HuH-7 (cell line): Measurements from ENCODE around the gene FCAR.
"Not testable (repeated sequence)": the region's sequence is repeated elsewhere in the genome, so short reads cannot be mapped to it uniquely, and the experiment has no call there.

Experiments used
- DNase-seq: peaks from one replicate; pipeline ENCODE4 v3.0.0; 2011; ENCODE audit warnings: low spot score

Gene FCAR

DNA sequence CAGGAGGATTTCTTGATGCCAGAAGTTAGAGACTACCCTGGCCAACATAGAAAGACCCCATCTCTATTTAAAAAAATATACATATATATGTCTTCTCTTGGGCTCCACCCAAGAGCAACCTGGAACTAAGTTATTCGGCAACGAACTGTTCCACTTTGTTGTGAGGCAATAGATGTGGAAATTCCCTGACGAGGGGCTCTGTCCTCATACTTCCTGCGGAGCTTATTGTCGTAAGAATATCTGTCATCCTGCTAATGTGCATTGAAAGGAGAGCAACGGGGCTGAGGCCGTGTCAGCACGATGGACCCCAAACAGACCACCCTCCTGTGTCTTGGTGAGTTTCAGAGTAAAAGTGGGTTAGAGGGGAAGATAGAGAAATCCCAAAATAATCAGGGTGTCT lies at the start of gene FCAR:
FCAR (plus strand) TSS at position 246 of the 400 bp plus-strand sequence; CDS start at position 301, 55 bp downstream.
- DNase-seq = no peak

DNA sequence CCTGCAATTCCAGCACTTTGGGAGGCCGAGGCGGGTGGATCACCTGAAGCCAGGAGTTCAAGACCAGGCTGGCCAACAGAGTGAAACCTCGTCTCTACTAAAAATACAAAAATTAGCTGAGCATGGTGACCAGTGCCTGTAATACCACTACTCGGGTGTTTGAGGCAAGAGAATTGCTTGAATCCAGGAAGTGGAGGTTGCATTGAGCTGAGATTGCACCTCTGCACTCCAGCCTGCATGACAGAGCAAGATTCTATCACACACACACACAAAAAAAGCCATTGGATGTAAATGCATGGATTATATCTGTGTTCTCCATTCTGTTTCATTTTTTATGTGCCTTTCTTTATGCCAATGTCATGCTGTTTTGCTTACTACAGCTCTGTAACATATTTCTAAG lies 49.6 kb upstream of the FCAR start:
- not testable (repeated sequence) for DNase-seq

DNA sequence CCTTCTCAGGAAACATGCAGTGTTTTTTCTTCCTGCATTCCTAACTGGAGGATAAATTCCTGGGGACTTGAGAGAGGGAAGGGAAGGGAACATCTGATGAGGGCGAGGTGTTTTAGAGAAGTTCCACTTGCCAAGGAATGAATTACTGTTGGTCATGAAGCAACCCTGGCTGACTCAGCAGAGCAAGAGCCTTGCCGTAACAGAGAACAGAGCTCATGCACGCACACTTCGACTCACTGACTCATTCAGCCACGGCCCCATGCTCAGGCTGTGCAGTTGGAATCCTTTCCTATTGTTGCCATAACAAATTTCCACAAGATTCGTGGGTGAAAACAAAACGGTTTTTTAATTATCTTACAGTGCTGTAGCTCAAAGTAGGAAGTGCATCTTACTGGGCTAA lies 48.7 kb upstream of the FCAR start:
- not testable (repeated sequence) for DNase-seq

DNA sequence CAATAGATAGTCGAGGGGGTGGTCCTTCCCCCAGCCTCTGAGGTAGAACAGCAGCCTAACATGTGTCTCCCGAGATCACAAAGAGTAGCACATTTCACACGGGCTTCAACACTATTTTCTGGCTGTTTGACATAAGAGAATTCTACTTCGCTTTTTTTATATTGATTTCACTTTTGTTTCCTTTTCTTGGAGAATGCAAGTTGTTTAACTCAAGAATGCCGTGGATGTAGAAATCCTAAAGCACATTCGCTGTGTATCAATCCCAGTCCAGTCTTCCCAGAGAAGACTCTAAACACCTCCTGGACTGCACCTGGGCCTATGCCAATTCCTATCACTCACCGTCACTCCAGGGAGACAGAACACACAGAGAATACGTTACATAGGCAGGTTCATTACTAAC lies 46.0 kb upstream of the FCAR start:
- not testable (repeated sequence) for DNase-seq

DNA sequence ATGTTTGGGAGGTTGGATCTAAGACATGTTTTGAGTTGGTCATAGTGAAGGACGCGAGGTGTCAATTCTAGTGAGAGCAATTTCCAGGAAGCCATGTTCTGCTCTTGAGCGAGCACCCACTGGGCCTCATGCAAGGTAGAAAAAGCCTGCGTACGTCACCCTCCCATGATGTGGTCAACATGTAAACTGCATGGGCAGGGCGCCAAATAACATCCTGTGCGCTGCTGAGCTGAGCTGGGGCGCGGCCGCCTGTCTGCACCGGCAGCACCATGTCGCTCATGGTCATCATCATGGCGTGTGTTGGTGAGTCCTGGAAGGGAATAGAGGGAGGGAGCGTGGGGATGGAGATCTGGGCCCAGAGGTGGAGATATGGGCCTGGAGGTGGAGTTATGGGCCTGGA lies 41.5 kb upstream of the FCAR start, which contains the start of gene KIR2DS4:
KIR2DS4 (plus strand) TSS at position 181 of the 400 bp plus-strand sequence.
- not testable (repeated sequence) for DNase-seq

DNA sequence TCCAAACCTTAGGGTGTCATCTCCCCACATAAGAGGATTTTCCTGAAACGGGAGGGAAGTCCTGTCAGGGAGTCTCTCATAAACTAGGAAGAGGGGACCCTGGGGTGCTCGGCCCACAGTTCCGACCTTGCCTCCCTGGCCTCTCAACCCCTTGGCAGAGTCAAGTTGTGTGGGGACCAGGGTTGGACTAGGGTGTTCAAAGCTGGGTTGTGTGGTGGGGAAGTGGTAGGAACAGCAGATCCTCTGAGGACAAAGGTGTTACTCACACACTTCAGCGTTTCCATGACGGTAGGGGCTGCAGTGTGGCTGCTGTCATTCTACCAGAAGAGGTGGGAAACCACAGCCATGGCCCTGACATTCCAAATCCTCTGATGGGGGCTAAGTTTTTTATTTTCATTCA lies 38.9 kb upstream of the FCAR start:
- DNase-seq = not testable (repeated sequence)

DNA sequence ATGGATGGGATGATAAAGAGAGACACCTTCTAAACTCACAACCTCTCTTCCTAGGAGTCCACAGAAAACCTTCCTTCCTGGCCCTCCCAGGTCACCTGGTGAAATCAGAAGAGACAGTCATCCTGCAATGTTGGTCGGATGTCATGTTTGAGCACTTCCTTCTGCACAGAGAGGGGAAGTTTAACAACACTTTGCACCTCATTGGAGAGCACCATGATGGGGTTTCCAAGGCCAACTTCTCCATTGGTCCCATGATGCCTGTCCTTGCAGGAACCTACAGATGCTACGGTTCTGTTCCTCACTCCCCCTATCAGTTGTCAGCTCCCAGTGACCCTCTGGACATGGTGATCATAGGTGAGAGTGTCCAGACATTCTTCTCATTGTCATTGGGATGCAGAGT lies 36.5 kb upstream of the FCAR start:
- not testable (repeated sequence) for DNase-seq

DNA sequence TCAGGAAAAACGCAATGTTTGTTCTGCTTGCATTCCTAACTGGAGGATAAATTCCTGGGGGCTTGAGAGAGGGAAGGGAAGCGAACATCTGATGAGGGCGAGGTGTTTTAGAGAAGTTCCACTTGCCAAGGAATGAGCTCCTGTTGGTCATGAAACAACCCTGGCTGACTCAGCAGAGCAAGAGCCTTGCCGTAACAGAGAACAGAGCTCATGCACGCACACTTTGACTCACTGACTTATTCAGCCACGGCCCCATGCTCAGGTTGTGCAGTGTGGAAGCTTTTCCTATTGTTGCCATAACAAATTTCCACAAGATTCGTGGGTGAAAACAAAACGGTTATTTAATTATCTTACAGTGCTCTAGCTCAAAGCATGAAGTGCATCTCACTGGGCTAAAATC lies 30.9 kb upstream of the FCAR start:
- DNase-seq = not testable (repeated sequence)

DNA sequence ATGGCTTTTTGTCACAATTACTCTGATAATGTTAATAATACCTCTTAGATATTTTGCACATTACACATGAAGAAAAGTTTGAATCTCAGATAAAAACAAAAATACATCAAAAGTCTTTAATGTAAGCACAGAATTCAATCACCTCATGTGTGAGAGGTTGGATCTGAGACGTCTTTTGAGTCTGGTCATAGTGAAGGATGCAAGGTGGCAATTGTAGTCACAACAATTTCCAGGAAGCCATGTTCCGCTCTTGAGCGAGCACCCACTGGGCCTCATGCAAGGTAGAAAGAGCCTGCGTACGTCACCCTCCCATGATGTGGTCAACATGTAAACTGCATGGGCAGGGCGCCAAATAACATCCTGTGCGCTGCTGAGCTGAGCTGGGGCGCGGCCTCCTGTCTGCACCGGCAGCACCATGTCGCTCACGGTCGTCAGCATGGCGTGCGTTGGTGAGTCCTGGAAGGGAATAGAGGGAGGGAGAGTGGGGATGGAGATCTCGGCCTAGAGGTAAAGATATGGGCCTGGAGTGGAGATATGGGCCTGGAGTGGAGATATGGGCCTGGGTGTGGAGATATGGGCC lies 23.9 kb upstream of the FCAR start, which contains the start of gene KIR3DL2:
KIR3DL2 (plus strand) TSS at position 383 of the 580 bp plus-strand sequence; CDS start at position 416, 33 bp downstream.
- not testable (repeated sequence) for DNase-seq

DNA sequence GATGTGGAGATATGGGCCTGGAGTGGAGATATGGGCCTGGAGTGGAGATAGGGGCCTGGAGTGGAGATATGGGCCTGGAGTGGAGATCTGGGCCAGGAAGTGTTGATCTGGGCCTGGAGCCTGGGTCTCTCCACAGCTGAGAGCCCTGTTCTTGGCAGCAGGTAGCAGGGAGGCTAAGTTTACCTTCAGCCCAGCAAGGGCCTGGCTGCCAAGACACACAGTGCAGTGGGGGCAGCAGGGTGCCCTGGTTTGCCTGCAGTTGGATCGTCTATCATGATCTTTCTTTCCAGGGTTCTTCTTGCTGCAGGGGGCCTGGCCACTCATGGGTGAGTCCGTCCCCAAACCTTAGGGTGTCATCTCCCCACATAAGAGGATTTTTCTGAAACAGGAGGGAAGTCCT lies 23.1 kb upstream of the FCAR start:
- no peak for DNase-seq

DNA sequence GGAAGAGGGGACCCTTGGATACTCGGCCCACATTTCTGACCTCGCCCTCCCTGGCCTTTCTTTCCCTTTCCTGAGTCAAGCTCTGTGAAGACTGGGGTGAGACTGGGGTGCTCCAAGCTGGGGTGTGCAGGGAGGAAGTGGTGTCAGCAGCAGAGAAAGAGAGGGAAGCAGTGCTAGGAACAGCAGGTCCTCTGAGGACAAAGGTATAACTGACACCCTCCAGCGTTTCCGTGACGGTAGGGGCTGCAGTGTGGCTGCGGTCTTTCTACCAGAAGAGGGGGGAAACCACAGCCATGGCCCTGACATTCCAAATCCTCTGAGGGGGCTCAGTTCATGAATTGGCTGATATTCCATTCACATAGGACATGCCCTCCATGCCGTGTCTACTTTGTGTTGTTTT lies 22.7 kb upstream of the FCAR start:
- DNase-seq = no peak

DNA sequence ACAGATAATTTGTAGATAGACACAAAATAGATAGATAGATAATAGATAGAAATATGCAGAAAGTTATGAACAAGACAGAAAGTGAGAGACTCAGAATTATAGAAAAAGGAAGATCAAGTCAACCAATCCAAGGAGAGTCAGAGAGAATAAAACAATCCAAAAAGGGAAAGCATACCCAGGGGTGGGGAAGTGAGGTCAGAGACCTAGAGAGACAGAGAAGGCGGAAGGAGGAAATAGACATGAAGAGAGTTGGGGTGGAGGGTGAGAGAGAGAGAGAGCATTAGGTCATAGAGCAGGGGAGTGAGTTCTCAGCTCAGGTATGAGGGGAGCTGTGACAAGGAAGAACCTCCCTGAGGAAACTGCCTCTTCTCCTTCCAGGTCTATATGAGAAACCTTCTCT lies 18.8 kb upstream of the FCAR start:
- not testable (repeated sequence) for DNase-seq

DNA sequence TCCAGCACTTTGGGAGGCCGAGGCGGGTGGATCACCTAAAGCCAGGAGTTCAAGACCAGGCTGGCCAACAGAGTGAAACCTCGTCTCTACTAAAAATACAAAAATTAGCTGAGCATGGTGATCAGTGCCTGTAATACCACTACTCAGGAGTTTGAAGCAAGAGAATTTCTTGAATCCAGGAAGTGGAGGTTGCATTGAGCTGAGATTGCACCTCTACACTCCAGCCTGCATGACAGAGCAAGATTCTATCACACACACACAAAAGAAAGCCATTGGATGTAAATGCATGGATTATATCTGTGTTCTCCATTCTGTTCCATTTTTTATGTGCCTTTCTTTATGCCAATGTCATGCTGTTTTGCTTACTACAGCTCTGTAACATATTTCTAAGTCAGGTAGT lies 15.6 kb upstream of the FCAR start:
- DNase-seq = not testable (repeated sequence)

DNA sequence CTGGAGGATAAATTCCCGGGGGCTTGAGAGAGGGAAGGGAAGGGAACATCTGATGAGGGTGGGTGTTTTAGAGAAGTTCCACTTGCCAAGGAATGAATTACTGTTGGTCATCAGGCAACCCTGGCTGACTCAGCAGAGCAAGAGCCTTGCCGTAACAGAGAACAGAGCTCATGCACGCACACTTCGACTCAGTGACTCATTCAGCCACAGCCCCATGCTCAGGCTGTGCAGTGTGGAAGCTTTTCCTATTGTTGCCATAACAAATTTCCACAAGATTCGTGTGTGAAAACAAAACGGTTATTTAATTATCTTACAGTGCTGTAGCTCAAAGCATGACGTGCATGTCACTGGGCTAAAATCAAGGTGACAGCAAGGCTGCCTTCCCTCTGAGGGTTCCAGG lies 14.6 kb upstream of the FCAR start:
- DNase-seq = not testable (repeated sequence)

DNA sequence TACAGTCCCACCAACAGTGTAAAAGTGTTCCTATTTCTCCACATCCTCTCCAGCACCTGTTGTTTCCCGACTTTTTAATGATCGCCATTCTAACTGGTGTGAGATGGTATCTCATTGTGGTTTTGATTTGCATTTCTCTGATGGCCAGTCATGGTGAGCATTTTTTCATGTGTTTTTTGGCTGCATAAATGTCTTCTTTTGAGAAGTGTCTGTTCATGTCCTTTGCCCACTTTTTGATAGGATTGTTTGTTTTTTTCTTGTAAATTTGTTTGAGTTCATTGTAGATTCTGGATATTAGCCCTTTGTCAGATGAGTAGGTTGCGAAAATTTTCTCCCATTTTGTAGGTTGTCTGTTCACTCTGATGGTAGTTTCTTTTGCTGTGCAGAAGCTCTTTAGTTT lies 10.6 kb upstream of the FCAR start:
- not testable (repeated sequence) for DNase-seq

DNA sequence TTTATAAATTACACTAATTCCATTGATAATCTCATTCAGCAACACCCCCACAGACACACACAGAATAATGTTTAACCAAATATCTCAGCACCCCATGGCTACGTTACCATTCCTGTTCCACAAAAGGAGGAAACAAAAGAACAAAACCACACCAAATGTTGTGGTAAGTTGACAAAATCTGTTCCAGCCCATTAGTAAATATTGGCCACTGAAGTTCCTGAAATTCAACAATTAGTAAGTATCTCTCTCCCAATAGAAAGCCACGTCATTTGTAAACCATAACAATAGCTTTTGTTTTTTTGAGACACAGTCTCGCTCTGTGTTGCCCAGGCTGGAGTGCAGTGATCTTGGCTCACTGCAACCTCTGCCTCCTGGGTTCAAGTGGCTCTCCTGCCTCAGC lies 2.3 kb upstream of the FCAR start:
- no peak for DNase-seq

DNA sequence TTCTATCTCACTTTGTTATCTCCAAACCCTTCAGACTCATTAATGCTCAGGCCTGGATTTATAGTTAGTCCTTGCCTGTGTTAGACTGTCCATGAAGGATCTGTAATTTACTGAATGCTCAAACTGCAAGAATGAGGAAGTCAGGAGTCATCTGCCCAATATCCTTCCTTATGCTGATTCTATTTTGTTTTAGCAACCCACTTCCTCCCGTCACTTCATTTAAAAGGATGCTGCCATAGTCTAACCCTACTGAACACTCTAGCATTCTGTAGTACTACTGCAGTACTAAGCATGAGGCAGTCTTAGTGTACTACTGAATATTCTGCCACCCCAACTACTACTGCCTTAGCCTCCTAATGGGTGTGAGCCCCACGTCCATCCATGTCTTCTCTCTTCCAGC lies 1.5 kb downstream of the FCAR start:
- no peak for DNase-seq

DNA sequence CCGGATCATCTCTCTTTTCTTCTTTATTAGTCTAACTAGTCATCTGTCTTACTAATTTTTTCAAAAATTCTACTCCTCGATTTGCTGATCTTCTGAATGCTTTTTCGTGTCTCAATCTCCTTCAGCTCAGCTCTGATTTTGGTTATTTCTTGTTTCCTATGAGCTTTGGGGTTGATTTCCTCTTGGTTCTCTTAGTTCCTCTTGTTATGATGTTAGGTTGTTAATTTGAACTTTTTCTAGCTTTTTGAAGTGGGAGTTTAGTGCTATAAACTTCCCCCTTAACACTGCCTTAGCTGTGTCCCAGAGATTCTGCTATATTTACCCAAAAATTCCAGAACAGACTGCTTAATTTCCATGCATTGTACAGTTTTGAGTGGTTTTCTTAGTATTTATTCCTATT lies 3.4 kb downstream of the FCAR start:
- DNase-seq = no peak

DNA sequence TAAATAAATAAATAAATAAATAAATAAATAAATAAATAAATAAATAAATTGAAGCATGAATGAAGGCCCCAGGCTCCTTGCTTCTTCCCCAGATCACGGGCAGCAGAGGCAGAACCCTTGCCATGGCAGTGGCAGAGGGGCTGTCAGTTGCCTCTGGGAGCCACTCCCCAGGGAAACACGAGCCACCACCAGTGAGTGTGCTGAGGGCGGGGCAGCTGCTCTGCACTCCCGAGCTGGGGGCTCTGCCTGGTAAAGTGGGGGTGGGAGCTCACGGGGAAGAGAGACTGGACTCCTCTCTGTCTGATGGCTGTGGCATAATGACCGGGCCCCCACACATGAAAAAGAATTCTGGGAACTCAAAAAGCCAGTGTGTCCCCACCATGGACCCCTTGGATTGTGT lies 7.8 kb downstream of the FCAR start:
- DNase-seq = no peak

DNA sequence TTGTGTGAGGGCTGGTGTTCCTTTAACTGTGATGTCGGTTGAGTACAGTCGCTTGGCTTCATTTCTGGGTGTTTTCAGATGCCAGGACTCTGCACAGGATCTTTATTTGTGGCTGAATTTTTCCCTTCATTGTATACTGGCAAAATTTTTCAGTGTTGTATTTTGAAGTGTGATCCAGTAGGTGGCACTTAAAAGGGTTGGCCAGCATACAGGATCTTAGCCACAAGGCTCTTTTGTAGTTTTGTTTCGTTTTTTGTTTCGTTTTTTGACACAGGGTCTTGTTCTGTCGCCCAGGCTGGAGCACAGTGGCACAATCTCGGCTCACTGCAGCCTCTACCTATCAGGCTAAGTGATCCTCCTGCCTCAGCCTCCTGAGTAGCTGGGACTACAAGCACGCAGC lies 8.7 kb downstream of the FCAR start:
- DNase-seq = no peak

DNA sequence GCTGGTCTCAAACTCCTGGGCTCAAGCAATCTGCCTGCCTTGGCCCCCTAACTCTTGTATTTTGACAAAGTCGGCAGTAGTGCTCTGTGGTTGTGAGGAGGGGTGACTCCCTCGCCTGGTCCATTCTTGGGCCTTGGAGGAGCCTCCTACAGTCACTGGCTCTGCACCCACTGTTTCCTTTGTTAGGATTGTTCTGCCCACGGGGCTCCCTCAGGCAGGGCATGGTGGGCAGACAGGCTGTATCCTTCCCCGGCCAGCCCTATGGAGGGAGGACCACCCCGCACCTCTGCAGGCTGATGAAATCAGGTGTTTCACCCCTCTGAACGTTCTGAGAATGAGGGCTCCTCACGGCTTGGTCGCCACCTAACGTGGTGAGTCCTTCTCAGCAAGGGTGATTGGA lies 9.2 kb downstream of the FCAR start:
- DNase-seq = no peak

DNA sequence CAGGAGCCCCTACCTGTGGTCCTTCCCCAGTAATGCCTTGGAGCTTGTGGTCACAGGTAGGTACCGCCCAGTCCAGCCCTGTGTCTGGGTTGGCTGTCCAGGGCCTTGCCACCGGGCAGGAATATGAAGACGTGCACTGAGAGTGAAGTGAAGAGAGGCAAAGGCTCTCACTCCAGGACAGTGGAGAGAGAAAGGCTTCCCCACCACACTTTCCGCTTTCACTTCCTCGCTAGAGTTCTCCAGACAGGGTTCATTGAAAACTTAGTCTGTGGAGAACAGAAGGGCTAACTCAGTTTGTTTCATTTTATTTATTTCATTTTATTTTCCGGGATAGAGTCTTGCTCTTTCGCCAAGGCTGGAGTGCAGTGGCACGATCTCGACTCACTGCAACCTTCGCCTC lies 14.2 kb downstream of the FCAR start:
- no peak for DNase-seq

DNA sequence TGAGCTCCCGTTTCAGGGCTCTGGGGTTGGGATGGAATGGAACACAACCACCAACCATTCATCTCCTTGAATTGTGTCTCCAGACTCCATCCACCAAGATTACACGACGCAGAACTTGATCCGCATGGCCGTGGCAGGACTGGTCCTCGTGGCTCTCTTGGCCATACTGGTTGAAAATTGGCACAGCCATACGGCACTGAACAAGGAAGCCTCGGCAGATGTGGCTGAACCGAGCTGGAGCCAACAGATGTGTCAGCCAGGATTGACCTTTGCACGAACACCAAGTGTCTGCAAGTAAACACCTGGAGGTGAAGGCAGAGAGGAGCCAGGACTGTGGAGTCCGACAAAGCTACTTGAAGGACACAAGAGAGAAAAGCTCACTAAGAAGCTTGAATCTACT lies 15.5 kb downstream of the FCAR start:
- no peak for DNase-seq

DNA sequence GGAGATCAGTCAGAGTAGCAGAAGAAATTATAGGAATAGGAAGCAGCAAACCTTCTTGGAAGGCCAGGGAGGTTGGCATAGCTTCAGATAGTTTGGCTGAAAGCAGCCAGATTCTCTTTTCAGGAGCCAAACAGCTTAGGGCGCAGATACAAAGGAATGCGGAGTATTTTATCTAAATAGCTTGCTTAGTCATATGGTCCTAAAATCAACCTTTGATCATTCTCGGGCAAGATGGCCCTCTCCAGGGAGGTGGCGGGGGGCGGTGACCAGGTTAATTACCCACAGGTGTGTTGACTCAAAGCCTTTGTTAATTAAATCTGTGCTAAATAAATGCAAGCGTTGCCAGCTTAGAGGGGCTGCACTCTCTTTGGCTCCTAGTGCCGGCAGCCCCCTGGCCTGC lies 19.4 kb downstream of the FCAR start:
- DNase-seq = no peak
